Osteocyte (in vitro differentiated cells): ENCODE measurements around the gene ZDHHC15. TPM values are rescaled to one million over a fixed set of nuclear protein-coding genes. Genes with fewer than 3 reads are reported as not detected.
"Not testable (repeated sequence)": the region's sequence is repeated elsewhere in the genome, so short reads cannot be mapped to it uniquely, and the experiment has no call there.

Experiments
- DNase-seq: peaks from one replicate; pipeline ENCODE4 v3.0.0; 2021; ENCODE audit warnings: mixed read lengths; ENCODE audit not compliant: unreplicated experiment; ENCODE audit errors: extremely low spot score
- H3K27ac Mint-ChIP-seq: one replicate; pipeline ENCODE4 v1.8.0; 2021; ENCODE audit warnings: mild to moderate bottlenecking, mixed read lengths; ENCODE audit not compliant: unreplicated experiment
- H3K27me3 Mint-ChIP-seq: one replicate; pipeline ENCODE4 v1.8.0; 2021; ENCODE audit warnings: mixed read lengths; ENCODE audit not compliant: unreplicated experiment
- H3K36me3 Mint-ChIP-seq: one replicate; pipeline ENCODE4 v1.8.0; 2021; ENCODE audit warnings: mixed read lengths; ENCODE audit not compliant: unreplicated experiment
- H3K4me1 Mint-ChIP-seq: one replicate; pipeline ENCODE4 v1.8.0; 2021; ENCODE audit warnings: mixed read lengths; ENCODE audit not compliant: unreplicated experiment
- H3K4me3 Mint-ChIP-seq: one replicate; pipeline ENCODE4 v1.8.0; 2021; ENCODE audit warnings: mild to moderate bottlenecking, moderate library complexity, mixed read lengths; ENCODE audit not compliant: unreplicated experiment
- H3K9me3 Mint-ChIP-seq: one replicate; pipeline ENCODE4 v1.8.0; 2021; ENCODE audit warnings: mixed read lengths; ENCODE audit not compliant: unreplicated experiment
- CTCF ChIP-seq: fragments of 200-600 bp; sonication (generic); IDR thresholded peaks from 2 replicates; pipeline ENCODE4 v1.5.0; 2021; ENCODE audit warnings: antibody characterized with exemption, mild to moderate bottlenecking, moderate library complexity
- total RNA-seq: library from RNA; stranded (reverse); gene quantifications from 2 replicates; pipeline ENCODE4 v1.2.1, GENCODE V29; 2021

ZDHHC15 gene
- total RNA-seq, 1 donor from 2014 or later = 0.08 TPM

- Mint-ChIP-seq H3K9me3 (peaks cover 40% of the 10 kb centered on the region), H3K4me1 (no peaks in the 10 kb centered on the region), H3K4me3 (no peak overlapping the region), H3K27me3 (no peaks in the 10 kb centered on the region), H3K27ac (no peak overlapping the region), H3K36me3 (peaks cover 24% of the 10 kb centered on the region)
- DNase-seq = no peak
- no peak for TF ChIP-seq CTCF
Observed at GRCh38 chrX:75335127-75335458, 187.7 kb downstream of the ZDHHC15 start.

- H3K27ac Mint-ChIP-seq, H3K27me3 Mint-ChIP-seq, H3K4me3 Mint-ChIP-seq, H3K4me1 Mint-ChIP-seq: not testable (repeated sequence)
- H3K9me3 Mint-ChIP-seq = peaks cover 43% of the 10 kb centered on the region
- H3K36me3 Mint-ChIP-seq = peaks cover 29% of the 10 kb centered on the region
- peak; percentile 78 for DNase-seq
Observed at GRCh38 chrX:75334407-75335126, 188.3 kb downstream of the ZDHHC15 start.

GRCh38 chrX:75327607-75328006, 195.2 kb downstream of the ZDHHC15 start:
- Mint-ChIP-seq H3K27ac (no peak overlapping the region), H3K4me3 (no peak overlapping the region), H3K36me3 (peaks cover 36% of the 10 kb centered on the region), H3K4me1 (no peaks in the 10 kb centered on the region), H3K9me3 (peaks cover 55% of the 10 kb centered on the region), H3K27me3 (no peaks in the 10 kb centered on the region)
- no peak for TF ChIP-seq CTCF
- DNase-seq = no peak

Other genes starting within 250 kb of the ZDHHC15 start
- 11.3 and 13.7 TPM in 2 replicates for gene UPRT, start 249.0 kb downstream of the ZDHHC15 start, total RNA-seq